Dendritic cell treated with granulocyte-macrophage colony-stimulating factor and Interleukin-4, amounts not matched to agents 40 ng/mL and 50 ng/mL, for 4 days (primary cell): ENCODE results near the gene FTHL17.

Source experiments
- H3K27ac Mint-ChIP-seq: one replicate; pipeline ENCODE4 v1.8.0; 2022; ENCODE audit warnings: mild to moderate bottlenecking, mixed read lengths
- H3K27me3 Mint-ChIP-seq: one replicate; pipeline ENCODE4 v1.8.0; 2022; ENCODE audit warnings: mild to moderate bottlenecking, mixed read lengths
- H3K36me3 Mint-ChIP-seq: one replicate; pipeline ENCODE4 v1.8.0; 2022; ENCODE audit warnings: low read depth, mixed read lengths
- H3K4me1 Mint-ChIP-seq: one replicate; pipeline ENCODE4 v1.8.0; 2022; ENCODE audit warnings: low read depth, mixed read lengths
- H3K4me3 Mint-ChIP-seq: one replicate; pipeline ENCODE4 v1.8.0; 2022; ENCODE audit warnings: mild to moderate bottlenecking, moderate library complexity, mixed read lengths
- H3K9me3 Mint-ChIP-seq: one replicate; pipeline ENCODE4 v1.8.0; 2022; ENCODE audit warnings: mixed read lengths
- intact Hi-C: fragments of 100-400 bp; cut with micrococcal nuclease; formaldehyde crosslinking; loops from one replicate; pipeline ENCODE4 v1.15.0; 2022

Gene FTHL17

GRCh38 chrX:31071725-31072124, at the start of gene FTHL17:
TSS of gene FTHL17 (minus strand) at chrX:31072041. CDS start at chrX:31071953, 88 bp downstream.
- Mint-ChIP-seq H3K9me3 (peaks cover 19% of the 10 kb centered on the region), H3K27ac (no peak within 1 kb of the TSS), H3K4me3 (no peak within 1 kb of the TSS), H3K4me1 (no peaks in the 10 kb centered on the region), H3K36me3 (no peaks in the 10 kb centered on the region), H3K27me3 (no peaks in the 10 kb centered on the region)
- intact Hi-C loops = no loop called here

DNA sequence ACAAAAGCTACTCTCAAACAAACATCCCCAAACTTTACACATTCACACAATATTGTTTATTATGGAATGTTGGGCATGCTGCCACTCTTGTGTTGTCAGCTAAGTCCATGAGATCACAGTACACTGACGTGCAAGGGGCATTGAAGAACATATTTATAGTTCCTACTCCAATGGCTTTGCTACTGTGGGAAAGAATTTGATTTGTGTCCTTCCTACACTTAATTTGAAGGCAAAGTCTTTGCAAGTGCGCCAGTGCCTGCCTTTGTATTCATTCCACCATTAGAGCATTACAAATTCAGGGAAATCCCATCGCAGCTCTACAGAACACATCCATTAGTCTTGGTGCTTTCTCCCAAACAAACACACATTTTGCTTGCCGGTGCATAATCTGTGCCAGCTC, 45.4 kb upstream of the FTHL17 start:
- Mint-ChIP-seq H3K36me3 (no peaks in the 10 kb centered on the region), H3K4me1 (no peaks in the 10 kb centered on the region), H3K27me3 (peaks cover 1% of the 10 kb centered on the region), H3K9me3 (no peaks in the 10 kb centered on the region), H3K27ac (no peak overlapping the region), H3K4me3 (no peak overlapping the region)
- intact Hi-C loops = no loop called here

DNA sequence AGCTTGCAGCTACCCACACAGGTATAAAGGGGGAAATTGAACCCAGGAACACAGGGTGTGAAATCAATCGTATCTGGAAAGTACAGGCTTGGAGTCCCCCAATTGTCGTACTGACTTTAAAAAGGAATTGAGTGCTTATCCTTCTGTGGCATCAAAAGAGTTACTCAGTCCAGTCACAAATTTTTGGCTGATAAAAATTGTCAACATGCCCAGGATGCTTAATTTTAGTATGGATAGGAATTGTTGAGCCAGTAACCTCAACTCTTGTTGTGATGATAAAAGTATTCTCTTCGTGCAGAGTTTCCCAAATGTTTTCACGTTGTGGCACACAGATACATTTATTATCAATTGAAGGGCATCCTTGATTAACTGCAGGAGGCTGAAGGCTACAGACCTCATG, 43.6 kb upstream of the FTHL17 start:
- Mint-ChIP-seq H3K27me3 (peaks cover 1% of the 10 kb centered on the region), H3K36me3 (no peaks in the 10 kb centered on the region), H3K4me1 (no peaks in the 10 kb centered on the region), H3K9me3 (no peaks in the 10 kb centered on the region), H3K4me3 (no peak overlapping the region), H3K27ac (no peak overlapping the region)
- intact Hi-C loops = no loop called here

DNA sequence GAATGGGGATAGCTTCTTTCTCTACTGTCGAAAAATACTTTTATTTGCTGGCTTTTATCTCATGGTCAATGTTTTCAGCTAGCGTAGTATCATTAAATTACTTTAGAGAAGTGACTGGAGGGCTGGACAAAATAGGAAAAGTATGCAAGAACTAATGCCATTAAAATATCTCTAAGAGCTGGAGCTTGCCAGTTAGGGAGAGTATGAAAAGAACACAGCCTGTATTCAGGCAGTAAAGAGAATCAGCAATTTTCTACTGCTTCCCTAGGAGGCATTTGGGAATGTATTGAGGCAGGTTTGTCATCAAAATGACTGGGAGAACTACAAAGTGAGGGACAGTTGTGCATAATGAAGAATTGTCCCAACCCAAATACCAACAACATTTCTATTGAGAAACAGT, 43.0 kb upstream of the FTHL17 start:
- Mint-ChIP-seq H3K27me3 (peaks cover 1% of the 10 kb centered on the region), H3K36me3 (no peaks in the 10 kb centered on the region), H3K9me3 (no peaks in the 10 kb centered on the region), H3K4me3 (no peak overlapping the region), H3K4me1 (no peaks in the 10 kb centered on the region), H3K27ac (no peak overlapping the region)
- intact Hi-C loops = no loop called here

DNA sequence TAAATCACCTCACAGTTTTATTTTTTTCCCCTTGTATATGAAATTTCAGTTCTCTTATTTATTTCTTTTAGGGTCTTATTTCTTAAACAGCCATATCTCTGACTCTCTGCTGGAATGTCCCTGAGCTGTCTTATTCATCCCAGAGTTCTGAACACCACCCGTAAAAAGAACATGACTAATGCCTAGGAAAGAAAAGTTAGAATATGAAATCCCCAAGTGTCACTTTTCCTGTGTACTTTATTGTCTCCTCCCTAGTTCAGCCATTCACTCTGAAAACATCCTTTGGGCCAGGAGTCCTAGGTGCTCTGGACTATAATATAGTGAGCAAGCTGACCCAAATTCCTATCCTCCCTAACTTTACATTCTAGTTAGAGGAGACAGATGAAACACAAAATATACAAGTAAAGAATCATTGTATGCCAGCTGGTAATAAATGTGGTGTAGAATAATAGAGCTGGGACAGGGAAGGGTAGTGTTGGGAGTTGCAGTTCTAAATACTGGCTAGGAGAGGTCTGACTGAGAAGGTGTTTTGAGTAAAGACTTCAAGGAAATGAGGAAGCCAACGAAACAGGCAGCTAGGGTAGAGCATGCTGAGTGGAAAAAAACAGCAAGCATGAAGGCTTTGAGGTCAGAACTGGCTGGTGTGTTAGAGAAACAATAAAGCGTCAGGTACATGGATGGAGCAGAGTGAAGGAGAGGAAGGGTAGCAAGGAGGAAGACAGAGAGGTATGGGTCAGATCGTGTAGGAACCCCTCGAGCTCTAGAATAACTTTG, 40.6 kb upstream of the FTHL17 start:
- no peaks in the 10 kb centered on the region for H3K4me1 Mint-ChIP-seq
- peaks cover 1% of the 10 kb centered on the region for H3K27me3 Mint-ChIP-seq
- intact Hi-C loops = no loop called here
- no peaks in the 10 kb centered on the region for H3K9me3 Mint-ChIP-seq
- H3K4me3 Mint-ChIP-seq = no peak overlapping the region
- no peak overlapping the region for H3K27ac Mint-ChIP-seq
- no peaks in the 10 kb centered on the region for H3K36me3 Mint-ChIP-seq

GRCh38 chrX:31110657-31111056, 38.8 kb upstream of the FTHL17 start:
- intact Hi-C loops = no loop called here
- Mint-ChIP-seq H3K27me3 (peaks cover 1% of the 10 kb centered on the region), H3K9me3 (no peaks in the 10 kb centered on the region), H3K4me3 (no peak overlapping the region), H3K27ac (no peak overlapping the region), H3K4me1 (no peaks in the 10 kb centered on the region), H3K36me3 (no peaks in the 10 kb centered on the region)

GRCh38 chrX:31099536-31100090, 27.8 kb upstream of the FTHL17 start:
- Mint-ChIP-seq H3K27me3 (no peaks in the 10 kb centered on the region), H3K4me1 (no peaks in the 10 kb centered on the region), H3K36me3 (no peaks in the 10 kb centered on the region), H3K9me3 (no peaks in the 10 kb centered on the region), H3K4me3 (no peak overlapping the region), H3K27ac (no peak overlapping the region)
- intact Hi-C loops = no loop called here

- Mint-ChIP-seq H3K36me3 (no peaks in the 10 kb centered on the region), H3K4me1 (no peaks in the 10 kb centered on the region), H3K9me3 (peaks cover 6% of the 10 kb centered on the region), H3K27ac (no peak overlapping the region), H3K4me3 (no peak overlapping the region), H3K27me3 (no peaks in the 10 kb centered on the region)
- intact Hi-C loops = no loop called here
Observed at GRCh38 chrX:31098079-31098478, 26.2 kb upstream of the FTHL17 start.

DNA sequence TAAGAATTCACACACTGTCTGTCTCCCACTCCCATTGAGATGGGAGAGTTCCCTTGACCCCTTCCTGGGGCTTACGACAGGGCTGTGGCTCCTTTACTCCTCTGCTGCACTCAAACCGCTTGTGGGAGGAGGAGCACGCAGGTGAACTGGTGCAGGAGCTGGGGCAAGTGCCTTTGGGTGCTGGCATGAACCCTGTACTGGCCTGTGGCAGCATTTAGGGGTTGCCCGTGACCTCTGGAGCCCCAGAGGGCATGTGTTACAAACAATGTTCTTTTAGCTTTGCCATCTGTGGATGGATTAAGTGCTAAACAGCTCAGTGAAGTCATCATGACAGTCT, 21.8 kb upstream of the FTHL17 start:
- Mint-ChIP-seq H3K36me3 (no peaks in the 10 kb centered on the region), H3K4me3 (no peak overlapping the region), H3K4me1 (no peaks in the 10 kb centered on the region), H3K27ac (no peak overlapping the region), H3K27me3 (no peaks in the 10 kb centered on the region), H3K9me3 (peaks cover 6% of the 10 kb centered on the region)
- intact Hi-C loops = no loop called here

GRCh38 chrX:31092970-31093638, 21.3 kb upstream of the FTHL17 start:
- Mint-ChIP-seq H3K27ac (no peak overlapping the region), H3K9me3 (peaks cover 6% of the 10 kb centered on the region), H3K27me3 (no peaks in the 10 kb centered on the region), H3K36me3 (no peaks in the 10 kb centered on the region), H3K4me3 (no peak overlapping the region), H3K4me1 (no peaks in the 10 kb centered on the region)
- intact Hi-C loops = no loop called here

GRCh38 chrX:31092476-31092875, 20.6 kb upstream of the FTHL17 start:
- Mint-ChIP-seq H3K9me3 (peaks cover 6% of the 10 kb centered on the region), H3K4me3 (no peak overlapping the region), H3K4me1 (no peaks in the 10 kb centered on the region), H3K27me3 (no peaks in the 10 kb centered on the region), H3K27ac (no peak overlapping the region), H3K36me3 (no peaks in the 10 kb centered on the region)
- intact Hi-C loops = no loop called here

DNA sequence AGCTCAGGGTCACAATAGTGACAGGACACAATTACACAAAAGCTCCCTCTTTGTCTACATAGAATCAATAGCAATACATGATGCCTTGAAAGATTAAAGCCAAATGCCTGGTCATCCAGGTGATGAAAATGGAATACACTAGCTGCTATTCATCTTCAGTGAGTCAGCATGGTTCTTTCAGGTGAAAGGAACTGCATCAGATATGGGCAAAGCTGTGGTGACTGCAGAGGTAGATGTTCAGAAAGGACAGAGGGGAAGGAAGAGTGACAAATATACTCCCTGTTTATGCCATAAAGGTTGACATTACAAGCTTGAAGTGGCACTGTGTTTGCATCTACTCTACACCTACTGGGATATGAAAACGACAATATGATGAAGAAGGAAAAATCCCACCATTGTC, 20.0 kb upstream of the FTHL17 start:
- Mint-ChIP-seq H3K36me3 (no peaks in the 10 kb centered on the region), H3K27ac (no peak overlapping the region), H3K4me1 (no peaks in the 10 kb centered on the region), H3K27me3 (no peaks in the 10 kb centered on the region), H3K9me3 (peaks cover 6% of the 10 kb centered on the region), H3K4me3 (no peak overlapping the region)
- intact Hi-C loops = no loop called here

GRCh38 chrX:31074522-31074921, 2.7 kb upstream of the FTHL17 start:
- Mint-ChIP-seq H3K36me3 (no peaks in the 10 kb centered on the region), H3K4me1 (no peaks in the 10 kb centered on the region), H3K4me3 (no peak overlapping the region)

GRCh38 chrX:31071262-31071661, 579 bp downstream of the FTHL17 start:
- H3K9me3 Mint-ChIP-seq = peaks cover 19% of the 10 kb centered on the region
- no peak overlapping the region for H3K27ac Mint-ChIP-seq
- H3K36me3 Mint-ChIP-seq = no peaks in the 10 kb centered on the region
- H3K4me3 Mint-ChIP-seq = no peak overlapping the region
- H3K27me3 Mint-ChIP-seq = no peaks in the 10 kb centered on the region
- intact Hi-C loops = no loop called here
- no peaks in the 10 kb centered on the region for H3K4me1 Mint-ChIP-seq

More at GRCh38 chrX:31074522-31074921, 2.7 kb upstream of the FTHL17 start:
- intact Hi-C loops = no loop called here
- H3K27me3 Mint-ChIP-seq = no peaks in the 10 kb centered on the region
- peaks cover 19% of the 10 kb centered on the region for H3K9me3 Mint-ChIP-seq
- H3K27ac Mint-ChIP-seq = no peak overlapping the region
